ENCODE data around the gene NES. TPM values are rescaled to one million over a fixed set of nuclear protein-coding genes. Genes with fewer than 3 reads are reported as not detected.

NES gene
- total and polyA plus RNA-seq, 12 donors = 7.7 to 26.9 (median 14.0) TPM

- TF ChIP-seq POLR2A (IDR thresholded peaks at IDR 0.05) (no peak), CTCF (IDR thresholded peaks at IDR 0.05) (no peak)
- H3K4me1 ChIP-seq (replicated peaks in 1 of 2) = no peaks in the 10 kb centered on the region
- no peak overlapping the region for H3K27ac ChIP-seq
- peaks cover 13% of the 10 kb centered on the region for H3K27me3 ChIP-seq
- WGBS, 4 donors = 70 to 86% (median 78%) methylated on average over 2 to 10 of the region's 10 CpGs
- no peak for DNase-seq
- no peaks in the 10 kb centered on the region for H3K36me3 ChIP-seq (replicated peaks in 1 of 2)
- H3K9me3 ChIP-seq (replicated peaks in 1 of 3) = no peaks in the 10 kb centered on the region
- H3K4me3 ChIP-seq = no peak overlapping the region
- intact Hi-C loops (cut with DNase I) = no loop called here
Observed at GRCh38 chr1:156648496-156648895, 28.7 kb downstream of the NES start.

DNA sequence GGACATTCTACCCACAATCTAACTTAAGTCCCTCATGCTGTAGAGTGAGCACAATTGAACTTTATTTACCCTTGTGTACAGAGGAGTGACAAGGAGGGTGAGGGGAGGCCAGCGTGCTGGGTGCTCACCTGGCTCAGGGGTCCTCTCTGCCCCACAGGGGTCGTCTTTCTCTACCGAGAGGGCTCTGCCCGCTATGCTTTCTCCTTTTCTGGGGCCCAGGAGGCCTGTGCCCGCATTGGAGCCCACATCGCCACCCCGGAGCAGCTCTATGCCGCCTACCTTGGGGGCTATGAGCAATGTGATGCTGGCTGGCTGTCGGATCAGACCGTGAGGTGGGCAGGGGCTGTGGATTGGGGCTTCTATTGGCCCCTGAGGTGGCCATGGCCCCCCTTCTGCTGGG is 29.9 kb downstream of the NES start:
- no peak overlapping the region for H3K4me3 ChIP-seq
- H3K9me3 ChIP-seq (replicated peaks in 1 of 3) = no peaks in the 10 kb centered on the region
- no peak for DNase-seq
- peaks cover 20% of the 10 kb centered on the region for H3K27me3 ChIP-seq
- H3K4me1 ChIP-seq (replicated peaks in 1 of 2) = peaks cover under 1 to 2% of the 10 kb centered on the region in 2 donors
- TF ChIP-seq POLR2A (IDR thresholded peaks at IDR 0.05) (no peak), CTCF (IDR thresholded peaks at IDR 0.05) (no peak)
- 71 to 85% (median 74%) methylated on average over 9 to 10 of the region's 10 CpGs for WGBS, 4 donors
- H3K27ac ChIP-seq = no peak overlapping the region
- no peaks in the 10 kb centered on the region for H3K36me3 ChIP-seq (replicated peaks in 1 of 2)
- intact Hi-C loops (cut with DNase I) = no loop called here

DNA sequence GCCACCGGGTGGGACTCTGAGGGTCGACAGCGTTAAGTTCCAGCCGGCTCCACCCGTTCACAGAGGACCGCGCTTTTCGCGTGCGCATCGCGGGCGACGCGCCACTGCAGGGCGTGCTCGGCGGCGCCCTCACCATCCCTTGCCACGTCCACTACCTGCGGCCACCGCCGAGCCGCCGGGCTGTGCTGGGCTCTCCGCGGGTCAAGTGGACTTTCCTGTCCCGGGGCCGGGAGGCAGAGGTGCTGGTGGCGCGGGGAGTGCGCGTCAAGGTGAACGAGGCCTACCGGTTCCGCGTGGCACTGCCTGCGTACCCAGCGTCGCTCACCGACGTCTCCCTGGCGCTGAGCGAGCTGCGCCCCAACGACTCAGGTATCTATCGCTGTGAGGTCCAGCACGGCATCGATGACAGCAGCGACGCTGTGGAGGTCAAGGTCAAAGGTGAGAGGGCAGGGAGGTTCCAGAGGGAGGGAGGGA is 30.4 kb downstream of the NES start:
- WGBS, 4 donors = 11 to 23% (median 12%) methylated on average over 7 to 51 of the region's 51 CpGs
- TF ChIP-seq CTCF (IDR thresholded peaks at IDR 0.05) = no peak
- no peak for TF ChIP-seq POLR2A (IDR thresholded peaks at IDR 0.05)
- Histone ChIP-seq H3K4me3 (no peak overlapping the region), H3K4me1 (replicated peaks in 1 of 2) (peaks cover 6 to 8% of the 10 kb centered on the region in 2 donors), H3K27ac (no peak overlapping the region), H3K27me3 (peaks cover 26% of the 10 kb centered on the region), H3K9me3 (replicated peaks in 1 of 3) (no peaks in the 10 kb centered on the region), H3K36me3 (replicated peaks in 1 of 2) (no peaks in the 10 kb centered on the region)
- intact Hi-C loops (cut with DNase I) = no loop called here
- no peak for DNase-seq

GRCh38 chr1:156645666-156646065 is 31.5 kb downstream of the NES start:
- no peak for DNase-seq
- WGBS, 4 donors = 79 to 94% (median 87%) methylated on average over 1 of the region's 1 CpG
- intact Hi-C loops (cut with DNase I) = no loop called here

More at GRCh38 chr1:156645666-156646065, 31.5 kb downstream of the NES start:
- Histone ChIP-seq H3K9me3 (replicated peaks in 1 of 3) (no peaks in the 10 kb centered on the region), H3K4me3 (no peak overlapping the region), H3K27ac (no peak overlapping the region), H3K27me3 (peaks cover 35% of the 10 kb centered on the region), H3K36me3 (replicated peaks in 1 of 2) (no peaks in the 10 kb centered on the region), H3K4me1 (replicated peaks in 1 of 2) (peaks cover 10 to 11% of the 10 kb centered on the region in 2 donors)
- TF ChIP-seq POLR2A (IDR thresholded peaks at IDR 0.05) = no peak
- TF ChIP-seq CTCF (IDR thresholded peaks at IDR 0.05) = no peak
